GM20000 (cell line): ENCODE measurements around the gene PPA2.

Experiments used
- DNase-seq: peaks from one replicate; pipeline ENCODE4 v3.0.0; 2012; ENCODE audit warnings: low spot score
- TF ChIP-seq, protein P1 (sequence below): IDR thresholded peaks from 2 replicates; pipeline ENCODE4 v1.5.1; 2012; ENCODE audit warnings: mild to moderate bottlenecking, control low read depth; ENCODE audit errors: extremely low read depth, missing control alignments

Gene PPA2

DNA sequence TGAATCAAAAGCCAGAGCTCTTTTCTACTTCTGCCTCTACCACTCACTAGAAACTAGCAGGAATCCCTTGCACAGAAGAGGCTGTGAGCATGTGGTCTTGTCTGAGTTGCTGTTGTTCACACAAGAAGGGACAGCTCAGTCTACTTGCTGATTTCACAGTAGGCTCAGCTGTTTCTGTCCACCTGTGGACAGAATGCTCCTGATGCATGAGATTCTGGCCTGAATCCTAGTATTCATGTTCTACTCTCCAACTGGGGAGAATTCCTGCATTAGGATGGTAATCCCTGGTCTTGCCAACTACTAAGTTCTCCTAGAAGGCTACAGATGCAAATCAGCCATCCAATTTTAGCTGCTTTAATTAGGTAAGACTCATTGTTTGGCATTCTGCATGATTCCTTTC lies 112.8 kb downstream of the PPA2 start:
- TF ChIP-seq, protein P1, sequence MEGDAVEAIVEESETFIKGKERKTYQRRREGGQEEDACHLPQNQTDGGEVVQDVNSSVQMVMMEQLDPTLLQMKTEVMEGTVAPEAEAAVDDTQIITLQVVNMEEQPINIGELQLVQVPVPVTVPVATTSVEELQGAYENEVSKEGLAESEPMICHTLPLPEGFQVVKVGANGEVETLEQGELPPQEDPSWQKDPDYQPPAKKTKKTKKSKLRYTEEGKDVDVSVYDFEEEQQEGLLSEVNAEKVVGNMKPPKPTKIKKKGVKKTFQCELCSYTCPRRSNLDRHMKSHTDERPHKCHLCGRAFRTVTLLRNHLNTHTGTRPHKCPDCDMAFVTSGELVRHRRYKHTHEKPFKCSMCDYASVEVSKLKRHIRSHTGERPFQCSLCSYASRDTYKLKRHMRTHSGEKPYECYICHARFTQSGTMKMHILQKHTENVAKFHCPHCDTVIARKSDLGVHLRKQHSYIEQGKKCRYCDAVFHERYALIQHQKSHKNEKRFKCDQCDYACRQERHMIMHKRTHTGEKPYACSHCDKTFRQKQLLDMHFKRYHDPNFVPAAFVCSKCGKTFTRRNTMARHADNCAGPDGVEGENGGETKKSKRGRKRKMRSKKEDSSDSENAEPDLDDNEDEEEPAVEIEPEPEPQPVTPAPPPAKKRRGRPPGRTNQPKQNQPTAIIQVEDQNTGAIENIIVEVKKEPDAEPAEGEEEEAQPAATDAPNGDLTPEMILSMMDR = no peak

DNA sequence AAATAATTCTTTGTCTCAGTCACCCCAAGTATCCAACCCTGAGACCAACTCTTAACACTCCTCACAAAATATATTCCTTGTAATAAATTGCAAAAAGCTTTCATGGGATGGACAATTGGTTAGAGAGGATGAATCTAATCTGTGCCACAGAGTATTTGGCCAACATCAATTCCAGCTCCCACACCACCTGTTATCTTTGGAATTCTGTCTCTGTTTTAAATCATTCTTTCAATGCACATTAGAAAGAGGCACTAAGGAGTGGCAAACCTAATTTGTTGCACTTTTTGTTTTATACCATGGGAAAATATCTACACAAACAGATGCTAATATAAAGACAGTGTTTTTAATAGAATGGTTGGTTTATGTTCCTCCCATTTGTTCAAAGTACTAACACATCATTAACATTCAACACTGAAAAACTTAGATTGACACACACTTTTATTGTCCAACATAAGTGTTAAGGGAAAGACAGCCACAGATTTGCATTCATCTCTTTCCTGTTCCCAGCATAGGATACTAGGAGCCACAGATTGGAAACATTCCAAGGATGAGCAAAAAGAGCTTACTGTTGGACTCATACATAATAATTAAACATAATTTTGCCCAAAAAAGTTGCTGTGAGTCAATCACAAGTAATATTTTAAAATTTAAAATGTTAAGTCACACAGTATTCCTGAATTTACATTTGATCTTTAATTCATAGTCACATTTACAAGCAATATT lies 116.4 kb downstream of the PPA2 start:
- DNase-seq = no peak
- TF ChIP-seq, protein P1 = no peak

More for the DNA sequence above, 112.8 kb downstream of the PPA2 start:
- DNase-seq = no peak

DNA sequence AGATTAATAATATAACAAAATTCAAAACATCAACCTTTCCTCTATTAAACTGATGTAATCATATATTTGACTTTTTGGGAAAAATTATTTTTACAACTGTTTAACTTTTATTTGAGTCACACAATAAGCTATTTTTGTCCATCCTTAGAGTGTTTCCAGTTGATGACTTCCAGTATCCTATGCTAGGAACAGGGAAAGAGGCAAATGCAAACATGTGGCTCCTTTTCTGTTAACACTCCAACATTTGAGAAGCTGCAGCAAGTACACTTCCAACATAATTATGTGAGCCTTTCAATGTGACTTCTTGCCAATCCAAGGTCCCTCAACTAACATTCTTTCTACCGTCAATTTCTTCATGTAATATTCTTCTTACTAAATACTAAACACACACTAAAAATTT lies 117.7 kb downstream of the PPA2 start:
- TF ChIP-seq, protein P1 = no peak
- no peak for DNase-seq

DNA sequence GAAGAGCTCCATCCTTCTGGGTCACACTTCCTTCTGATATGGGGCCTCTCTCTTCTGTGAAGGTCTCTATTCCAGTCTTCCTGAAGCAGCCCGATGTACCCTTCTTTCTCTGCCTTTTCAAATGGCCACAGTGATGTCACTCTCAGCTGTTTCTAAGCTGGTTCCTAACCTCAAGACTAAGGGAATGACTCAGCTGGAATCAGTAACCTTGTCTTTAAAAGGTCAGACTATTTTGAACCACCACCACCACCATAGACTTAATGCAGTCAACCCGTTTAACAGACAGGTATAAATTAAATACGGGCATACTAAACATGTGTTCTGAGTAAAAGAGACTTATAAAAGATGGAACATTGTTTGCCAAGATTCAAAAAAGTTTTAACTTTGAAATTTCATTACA lies 121.0 kb downstream of the PPA2 start:
- peak; percentile 14 for DNase-seq

DNA sequence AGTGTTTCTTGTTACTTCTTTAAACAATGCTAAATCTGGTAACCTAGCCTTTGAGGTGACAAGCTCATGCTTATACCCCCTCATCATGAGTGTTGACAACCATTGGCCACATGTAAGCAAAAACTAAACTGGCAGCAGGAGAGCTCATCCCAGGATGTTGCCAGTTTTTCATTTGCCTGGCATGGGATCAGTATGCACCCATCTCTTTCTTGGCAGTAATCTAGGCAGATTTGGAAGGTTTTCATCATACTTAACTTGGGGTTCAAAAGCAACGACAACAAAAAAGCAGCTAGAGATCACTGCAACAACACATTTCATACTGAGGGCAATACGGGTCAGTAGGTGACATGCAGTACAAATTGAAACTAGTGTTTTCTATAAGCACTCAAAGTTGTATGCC lies 122.0 kb downstream of the PPA2 start:
- TF ChIP-seq, protein P1 = no peak

More for the DNA sequence above, 121.0 kb downstream of the PPA2 start:
- TF ChIP-seq, protein P1 = no peak

DNA sequence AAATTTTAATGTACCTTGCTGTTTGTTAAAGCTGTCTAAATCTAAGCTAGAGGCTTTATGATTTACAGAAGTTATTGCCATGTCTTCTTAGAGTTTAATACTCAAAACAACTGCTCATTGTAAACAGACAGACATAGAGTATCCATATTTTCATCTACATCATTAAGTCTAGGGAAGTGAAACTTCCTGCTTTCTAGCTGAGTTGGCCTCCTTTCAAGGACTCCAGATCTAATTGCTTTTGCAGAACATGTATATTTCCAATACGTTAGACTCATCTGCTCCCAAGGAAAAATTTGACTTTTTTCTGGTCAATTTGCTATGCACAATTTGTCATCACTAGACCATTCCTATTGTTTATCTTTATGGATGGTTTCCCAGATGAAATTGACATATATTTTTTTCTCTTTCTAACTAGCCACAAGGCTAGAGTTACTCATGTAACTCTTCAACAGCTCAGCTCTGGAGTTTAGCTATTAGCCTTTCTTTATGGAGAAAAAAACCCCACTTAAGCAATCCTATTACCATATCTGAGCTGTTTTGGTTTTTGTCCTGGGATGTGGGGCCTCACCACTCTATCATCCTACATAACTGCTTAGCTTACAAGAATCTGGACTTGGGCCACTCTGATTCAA lies 122.9 kb downstream of the PPA2 start:
- DNase-seq = no peak
- TF ChIP-seq, protein P1 = no peak

More for the DNA sequence above, 122.0 kb downstream of the PPA2 start:
- DNase-seq = no peak

DNA sequence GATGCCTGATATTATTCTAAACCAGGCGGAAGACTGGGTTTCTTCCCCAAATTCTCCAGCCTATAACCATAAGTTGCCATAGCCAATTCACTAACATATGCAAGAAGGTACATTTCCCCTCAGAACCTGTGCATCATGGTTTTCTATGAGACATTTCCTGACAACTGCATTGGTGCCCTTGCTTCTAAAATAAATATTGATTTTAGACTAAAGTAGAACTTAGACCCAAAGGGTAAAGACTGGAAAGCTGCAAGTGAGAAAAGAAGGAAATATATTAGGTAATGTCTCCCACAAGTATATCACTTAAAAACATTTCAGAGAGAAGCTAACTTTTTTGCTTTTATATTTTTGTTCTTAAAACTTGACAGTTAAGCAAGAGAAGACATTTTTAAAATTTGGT lies 125.1 kb downstream of the PPA2 start:
- TF ChIP-seq, protein P1 = no peak
- DNase-seq = no peak
